WTC11 (cell line): Measurements from ENCODE around the gene ADISSP. TPM values are rescaled to one million over a fixed set of nuclear protein-coding genes. Genes with fewer than 3 reads are reported as not detected.

ENCODE experiments used
- ATAC-seq: fragments of 200-7000 bp; cut with Tn5 transposase; 2 replicates; pipeline ENCODE4 v1.10.0; 2021; ENCODE audit warnings: mild to moderate bottlenecking, moderate library complexity
- CTCF ChIA-PET: fragments of 300-600 bp; sonication (Branson Sonifier 250); formaldehyde crosslinking; loops from one replicate; lab custom pipeline; 2021; ENCODE audit warnings: antibody characterized with exemption; lab: Charles Lee
- POLR2A ChIA-PET: fragments of 350-600 bp; sonication (Branson Sonifier 250); formaldehyde crosslinking; loops from one replicate; lab custom pipeline; 2021; ENCODE audit warnings: antibody characterized with exemption; lab: Charles Lee
- DNase-seq: peaks from one replicate; pipeline ENCODE4 v3.0.0; 2021; ENCODE audit warnings: low spot score
- H3K27ac Mint-ChIP-seq: 2 replicates; pipeline ENCODE4 v1.8.0; 2021; ENCODE audit warnings: mixed read lengths
- H3K27me3 Mint-ChIP-seq: 2 replicates; pipeline ENCODE4 v1.8.0; 2021; ENCODE audit warnings: low read depth, mild to moderate bottlenecking, moderate library complexity, mixed read lengths
- H3K36me3 Mint-ChIP-seq: 2 replicates; pipeline ENCODE4 v1.8.0; 2021; ENCODE audit warnings: mixed read lengths
- H3K4me1 Mint-ChIP-seq: 2 replicates; pipeline ENCODE4 v1.8.0; 2022; ENCODE audit warnings: mixed read lengths
- H3K4me3 Mint-ChIP-seq: 2 replicates; pipeline ENCODE4 v1.8.0; 2021; ENCODE audit warnings: mild to moderate bottlenecking, moderate library complexity, mixed read lengths
- H3K9me3 Mint-ChIP-seq: 2 replicates; pipeline ENCODE4 v1.8.0; 2021; ENCODE audit warnings: mixed read lengths
- CREB1 ChIP-seq: sonication (generic); formaldehyde crosslinking; IDR thresholded peaks from 2 replicates; pipeline ENCODE4 v1.8.0; 2023; ENCODE audit warnings: mild to moderate bottlenecking, missing genetic modification reagents
- CREM ChIP-seq: sonication (generic); formaldehyde crosslinking; IDR thresholded peaks from 2 replicates; pipeline ENCODE4 v1.8.1; 2022; ENCODE audit warnings: mild to moderate bottlenecking, missing genetic modification reagents, moderate library complexity
- ELF4 ChIP-seq: sonication (generic); formaldehyde crosslinking; IDR thresholded peaks from 2 replicates; pipeline ENCODE4 v1.8.1; 2022; ENCODE audit warnings: low read depth, mild to moderate bottlenecking, moderate library complexity, missing genetic modification reagents
- EMX1 ChIP-seq: fragments of 250-450 bp; sonication (Bioruptor Pico); IDR thresholded peaks from 2 replicates; pipeline ENCODE4 v1.8.0; 2021; ENCODE audit warnings: mild to moderate bottlenecking
- ESRRA ChIP-seq: sonication (generic); formaldehyde crosslinking; IDR thresholded peaks from 2 replicates; pipeline ENCODE4 v1.8.1; 2022; ENCODE audit warnings: mild to moderate bottlenecking, missing genetic modification reagents, borderline replicate concordance
- FOXK1 ChIP-seq: sonication (generic); formaldehyde crosslinking; IDR thresholded peaks from 2 replicates; pipeline ENCODE4 v1.8.0; 2022; ENCODE audit warnings: mild to moderate bottlenecking, moderate library complexity, missing genetic modification reagents
- KAT7 ChIP-seq: sonication (generic); formaldehyde crosslinking; IDR thresholded peaks from 2 replicates; pipeline ENCODE4 v1.8.1; 2023; ENCODE audit warnings: missing genetic modification reagents, mild to moderate bottlenecking, borderline replicate concordance
- NFE2L1 ChIP-seq: sonication (generic); formaldehyde crosslinking; IDR thresholded peaks from 2 replicates; pipeline ENCODE4 v1.8.1; 2023; ENCODE audit warnings: missing genetic modification reagents
- SMAD3 ChIP-seq: sonication (generic); formaldehyde crosslinking; IDR thresholded peaks from 2 replicates; pipeline ENCODE4 v1.8.0; 2022; ENCODE audit warnings: missing genetic modification reagents, mild to moderate bottlenecking, borderline replicate concordance
- SMAD4 ChIP-seq: sonication (generic); formaldehyde crosslinking; IDR thresholded peaks from 2 replicates; pipeline ENCODE4 v1.8.0; 2022; ENCODE audit warnings: mild to moderate bottlenecking, missing genetic modification reagents
- TCF7 ChIP-seq: sonication (generic); formaldehyde crosslinking; IDR thresholded peaks from 2 replicates; pipeline ENCODE4 v1.8.0; 2022; ENCODE audit warnings: mild to moderate bottlenecking, low read depth, missing genetic modification reagents, moderate library complexity
- ZNF396 ChIP-seq: fragments of 250-450 bp; sonication (Bioruptor Pico); IDR thresholded peaks from 2 replicates; pipeline ENCODE4 v1.8.0; 2021; ENCODE audit warnings: mild to moderate bottlenecking, moderate library complexity, borderline replicate concordance
- total RNA-seq: library from RNA; stranded (reverse); gene quantifications from 3 replicates; pipeline ENCODE4 v1.2.3, GENCODE V29; 2021
- TF ChIP-seq, protein P1 (sequence below): sonication (generic); formaldehyde crosslinking; IDR thresholded peaks from 2 replicates; pipeline ENCODE4 v1.8.1; 2022; ENCODE audit warnings: missing genetic modification reagents, borderline replicate concordance
- TF ChIP-seq, protein P2 (sequence below): sonication (generic); formaldehyde crosslinking; IDR thresholded peaks from 2 replicates; pipeline ENCODE4 v1.8.0; 2022; ENCODE audit warnings: mild to moderate bottlenecking, missing genetic modification reagents
- TF ChIP-seq, protein P3 (sequence below): sonication (generic); formaldehyde crosslinking; IDR thresholded peaks from 2 replicates; pipeline ENCODE4 v1.8.0; 2023; ENCODE audit warnings: missing genetic modification reagents, mild to moderate bottlenecking, borderline replicate concordance
- TF ChIP-seq, protein P4 (sequence below): fragments of 250-450 bp; sonication (Bioruptor Pico); IDR thresholded peaks from 2 replicates; pipeline ENCODE4 v1.9.0; 2021; ENCODE audit warnings: moderate library complexity, mild to moderate bottlenecking, inconsistent platforms, borderline replicate concordance
- TF ChIP-seq, protein P5 (sequence below): sonication (generic); formaldehyde crosslinking; IDR thresholded peaks from 2 replicates; pipeline ENCODE4 v1.8.1; 2022; ENCODE audit warnings: mild to moderate bottlenecking, missing genetic modification reagents, moderate library complexity, borderline replicate concordance
- TF ChIP-seq, protein P6 (sequence below): sonication (generic); formaldehyde crosslinking; IDR thresholded peaks from 2 replicates; pipeline ENCODE4 v1.8.1; 2023; ENCODE audit warnings: mild to moderate bottlenecking, missing genetic modification reagents, moderate library complexity
- TF ChIP-seq, protein P7 (sequence below): sonication (generic); formaldehyde crosslinking; IDR thresholded peaks from 2 replicates; pipeline ENCODE4 v1.8.1; 2023; ENCODE audit warnings: mild to moderate bottlenecking, missing genetic modification reagents, moderate library complexity

The ADISSP gene
- total RNA-seq, 1 experiment from 2014 or later, result 129 TPM

DNA sequence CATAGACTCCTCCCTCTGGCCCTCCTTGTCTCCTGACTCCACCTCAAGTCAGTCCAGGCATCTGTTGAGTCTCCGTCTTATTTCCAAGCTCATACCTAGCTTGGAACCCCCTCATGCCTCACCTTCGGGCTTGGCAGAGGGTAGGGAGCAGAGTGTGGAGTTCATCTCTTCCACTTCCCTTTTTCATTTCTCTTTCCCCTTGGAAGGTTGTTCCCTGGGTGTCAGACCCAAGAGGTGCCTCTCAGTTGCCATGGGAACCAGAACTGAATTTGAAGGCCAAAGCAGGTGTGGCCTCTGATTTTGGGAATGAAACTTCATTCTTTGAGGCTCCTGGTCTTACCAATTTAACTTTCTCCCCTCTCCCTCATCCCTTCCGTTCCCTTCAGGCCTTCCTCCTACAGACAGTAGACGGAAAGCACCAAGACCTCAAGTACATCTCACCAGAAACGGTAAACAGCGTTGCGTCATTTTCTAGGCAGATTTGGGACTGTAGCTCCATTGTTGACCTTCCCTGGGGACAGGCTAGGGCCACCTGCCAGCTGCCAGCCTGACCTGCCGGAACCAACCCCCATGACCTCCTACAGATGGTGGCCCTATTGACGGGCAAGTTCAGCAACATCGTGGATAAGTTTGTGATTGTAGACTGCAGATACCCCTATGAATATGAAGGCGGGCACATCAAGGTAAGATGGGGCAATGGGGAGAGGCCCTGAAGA lies 35.1 kb upstream of the ADISSP start:
- CTCF ChIA-PET, result interaction anchor here (0.8 kb wide), 1 partner anchor 16 kb away, joined by 3 read pairs; no protein-coding TSS in a partner anchor
- Mint-ChIP-seq H3K4me1 (peaks cover 49% of the 10 kb centered on the region), H3K9me3 (no peaks in the 10 kb centered on the region), H3K27ac (peak overlapping the region; percentile 20; the same call in 1 of the 2 replicates), H3K27me3 (no peaks in the 10 kb centered on the region), H3K4me3 (no peak overlapping the region), H3K36me3 (peaks cover 49% of the 10 kb centered on the region)
- DNase-seq, result no peak
- ATAC-seq, result no peak
- no peak for TF ChIP-seq EMX1 (CRISPR knock-in tag)
- TF ChIP-seq, protein P1, sequence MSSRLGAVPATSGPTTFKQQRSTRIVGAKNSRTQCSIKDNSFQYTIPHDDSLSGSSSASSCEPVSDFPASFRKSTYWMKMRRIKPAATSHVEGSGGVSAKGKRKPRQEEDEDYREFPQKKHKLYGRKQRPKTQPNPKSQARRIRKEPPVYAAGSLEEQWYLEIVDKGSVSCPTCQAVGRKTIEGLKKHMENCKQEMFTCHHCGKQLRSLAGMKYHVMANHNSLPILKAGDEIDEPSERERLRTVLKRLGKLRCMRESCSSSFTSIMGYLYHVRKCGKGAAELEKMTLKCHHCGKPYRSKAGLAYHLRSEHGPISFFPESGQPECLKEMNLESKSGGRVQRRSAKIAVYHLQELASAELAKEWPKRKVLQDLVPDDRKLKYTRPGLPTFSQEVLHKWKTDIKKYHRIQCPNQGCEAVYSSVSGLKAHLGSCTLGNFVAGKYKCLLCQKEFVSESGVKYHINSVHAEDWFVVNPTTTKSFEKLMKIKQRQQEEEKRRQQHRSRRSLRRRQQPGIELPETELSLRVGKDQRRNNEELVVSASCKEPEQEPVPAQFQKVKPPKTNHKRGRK (CRISPR knock-in tag), result no peak
- TF ChIP-seq ELF4 (CRISPR knock-in tag), result no peak
- TF ChIP-seq, protein P2, sequence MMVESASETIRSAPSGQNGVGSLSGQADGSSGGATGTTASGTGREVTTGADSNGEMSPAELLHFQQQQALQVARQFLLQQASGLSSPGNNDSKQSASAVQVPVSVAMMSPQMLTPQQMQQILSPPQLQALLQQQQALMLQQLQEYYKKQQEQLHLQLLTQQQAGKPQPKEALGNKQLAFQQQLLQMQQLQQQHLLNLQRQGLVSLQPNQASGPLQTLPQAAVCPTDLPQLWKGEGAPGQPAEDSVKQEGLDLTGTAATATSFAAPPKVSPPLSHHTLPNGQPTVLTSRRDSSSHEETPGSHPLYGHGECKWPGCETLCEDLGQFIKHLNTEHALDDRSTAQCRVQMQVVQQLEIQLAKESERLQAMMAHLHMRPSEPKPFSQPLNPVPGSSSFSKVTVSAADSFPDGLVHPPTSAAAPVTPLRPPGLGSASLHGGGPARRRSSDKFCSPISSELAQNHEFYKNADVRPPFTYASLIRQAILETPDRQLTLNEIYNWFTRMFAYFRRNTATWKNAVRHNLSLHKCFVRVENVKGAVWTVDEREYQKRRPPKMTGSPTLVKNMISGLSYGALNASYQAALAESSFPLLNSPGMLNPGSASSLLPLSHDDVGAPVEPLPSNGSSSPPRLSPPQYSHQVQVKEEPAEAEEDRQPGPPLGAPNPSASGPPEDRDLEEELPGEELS (CRISPR knock-in tag), result no peak
- no peak for TF ChIP-seq CREB1 (CRISPR knock-in tag)
- no peak for TF ChIP-seq TCF7 (CRISPR knock-in tag)
- TF ChIP-seq KAT7, result no peak
- TF ChIP-seq, protein P3, sequence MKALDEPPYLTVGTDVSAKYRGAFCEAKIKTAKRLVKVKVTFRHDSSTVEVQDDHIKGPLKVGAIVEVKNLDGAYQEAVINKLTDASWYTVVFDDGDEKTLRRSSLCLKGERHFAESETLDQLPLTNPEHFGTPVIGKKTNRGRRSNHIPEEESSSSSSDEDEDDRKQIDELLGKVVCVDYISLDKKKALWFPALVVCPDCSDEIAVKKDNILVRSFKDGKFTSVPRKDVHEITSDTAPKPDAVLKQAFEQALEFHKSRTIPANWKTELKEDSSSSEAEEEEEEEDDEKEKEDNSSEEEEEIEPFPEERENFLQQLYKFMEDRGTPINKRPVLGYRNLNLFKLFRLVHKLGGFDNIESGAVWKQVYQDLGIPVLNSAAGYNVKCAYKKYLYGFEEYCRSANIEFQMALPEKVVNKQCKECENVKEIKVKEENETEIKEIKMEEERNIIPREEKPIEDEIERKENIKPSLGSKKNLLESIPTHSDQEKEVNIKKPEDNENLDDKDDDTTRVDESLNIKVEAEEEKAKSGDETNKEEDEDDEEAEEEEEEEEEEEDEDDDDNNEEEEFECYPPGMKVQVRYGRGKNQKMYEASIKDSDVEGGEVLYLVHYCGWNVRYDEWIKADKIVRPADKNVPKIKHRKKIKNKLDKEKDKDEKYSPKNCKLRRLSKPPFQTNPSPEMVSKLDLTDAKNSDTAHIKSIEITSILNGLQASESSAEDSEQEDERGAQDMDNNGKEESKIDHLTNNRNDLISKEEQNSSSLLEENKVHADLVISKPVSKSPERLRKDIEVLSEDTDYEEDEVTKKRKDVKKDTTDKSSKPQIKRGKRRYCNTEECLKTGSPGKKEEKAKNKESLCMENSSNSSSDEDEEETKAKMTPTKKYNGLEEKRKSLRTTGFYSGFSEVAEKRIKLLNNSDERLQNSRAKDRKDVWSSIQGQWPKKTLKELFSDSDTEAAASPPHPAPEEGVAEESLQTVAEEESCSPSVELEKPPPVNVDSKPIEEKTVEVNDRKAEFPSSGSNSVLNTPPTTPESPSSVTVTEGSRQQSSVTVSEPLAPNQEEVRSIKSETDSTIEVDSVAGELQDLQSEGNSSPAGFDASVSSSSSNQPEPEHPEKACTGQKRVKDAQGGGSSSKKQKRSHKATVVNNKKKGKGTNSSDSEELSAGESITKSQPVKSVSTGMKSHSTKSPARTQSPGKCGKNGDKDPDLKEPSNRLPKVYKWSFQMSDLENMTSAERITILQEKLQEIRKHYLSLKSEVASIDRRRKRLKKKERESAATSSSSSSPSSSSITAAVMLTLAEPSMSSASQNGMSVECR, result no peak
- TF ChIP-seq SMAD3 (CRISPR knock-in tag), result no peak
- TF ChIP-seq, protein P4, sequence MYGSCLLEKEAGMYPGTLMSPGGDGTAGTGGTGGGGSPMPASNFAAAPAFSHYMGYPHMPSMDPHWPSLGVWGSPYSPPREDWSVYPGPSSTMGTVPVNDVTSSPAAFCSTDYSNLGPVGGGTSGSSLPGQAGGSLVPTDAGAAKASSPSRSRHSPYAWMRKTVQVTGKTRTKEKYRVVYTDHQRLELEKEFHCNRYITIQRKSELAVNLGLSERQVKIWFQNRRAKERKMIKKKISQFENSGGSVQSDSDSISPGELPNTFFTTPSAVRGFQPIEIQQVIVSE, result no peak
- TF ChIP-seq FOXK1 (CRISPR knock-in tag), result no peak
- TF ChIP-seq, protein P5, sequence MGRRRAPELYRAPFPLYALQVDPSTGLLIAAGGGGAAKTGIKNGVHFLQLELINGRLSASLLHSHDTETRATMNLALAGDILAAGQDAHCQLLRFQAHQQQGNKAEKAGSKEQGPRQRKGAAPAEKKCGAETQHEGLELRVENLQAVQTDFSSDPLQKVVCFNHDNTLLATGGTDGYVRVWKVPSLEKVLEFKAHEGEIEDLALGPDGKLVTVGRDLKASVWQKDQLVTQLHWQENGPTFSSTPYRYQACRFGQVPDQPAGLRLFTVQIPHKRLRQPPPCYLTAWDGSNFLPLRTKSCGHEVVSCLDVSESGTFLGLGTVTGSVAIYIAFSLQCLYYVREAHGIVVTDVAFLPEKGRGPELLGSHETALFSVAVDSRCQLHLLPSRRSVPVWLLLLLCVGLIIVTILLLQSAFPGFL (CRISPR knock-in tag), result no peak
- TF ChIP-seq, protein P6, sequence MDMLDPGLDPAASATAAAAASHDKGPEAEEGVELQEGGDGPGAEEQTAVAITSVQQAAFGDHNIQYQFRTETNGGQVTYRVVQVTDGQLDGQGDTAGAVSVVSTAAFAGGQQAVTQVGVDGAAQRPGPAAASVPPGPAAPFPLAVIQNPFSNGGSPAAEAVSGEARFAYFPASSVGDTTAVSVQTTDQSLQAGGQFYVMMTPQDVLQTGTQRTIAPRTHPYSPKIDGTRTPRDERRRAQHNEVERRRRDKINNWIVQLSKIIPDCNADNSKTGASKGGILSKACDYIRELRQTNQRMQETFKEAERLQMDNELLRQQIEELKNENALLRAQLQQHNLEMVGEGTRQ (CRISPR knock-in tag), result no peak
- TF ChIP-seq ZNF396, result no peak
- TF ChIP-seq SMAD4, result no peak
- TF ChIP-seq, protein P7, sequence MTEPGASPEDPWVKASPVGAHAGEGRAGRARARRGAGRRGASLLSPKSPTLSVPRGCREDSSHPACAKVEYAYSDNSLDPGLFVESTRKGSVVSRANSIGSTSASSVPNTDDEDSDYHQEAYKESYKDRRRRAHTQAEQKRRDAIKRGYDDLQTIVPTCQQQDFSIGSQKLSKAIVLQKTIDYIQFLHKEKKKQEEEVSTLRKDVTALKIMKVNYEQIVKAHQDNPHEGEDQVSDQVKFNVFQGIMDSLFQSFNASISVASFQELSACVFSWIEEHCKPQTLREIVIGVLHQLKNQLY, result no peak
- TF ChIP-seq ESRRA (CRISPR knock-in tag), result no peak
- no peak for TF ChIP-seq CREM
- no peak for TF ChIP-seq NFE2L1 (CRISPR knock-in tag)
- POLR2A ChIA-PET, result no interaction called here
